ENCODE data around the gene HMCES. TPM values are rescaled to one million over a fixed set of nuclear protein-coding genes. Genes with fewer than 3 reads are reported as not detected.
"Not testable (repeated sequence)": the region's sequence is repeated elsewhere in the genome, so short reads cannot be mapped to it uniquely, and the experiment has no call there.

HMCES gene
- total RNA-seq, 2 experiments from 2014 or later: 58.2 to 62.2 TPM

DNA sequence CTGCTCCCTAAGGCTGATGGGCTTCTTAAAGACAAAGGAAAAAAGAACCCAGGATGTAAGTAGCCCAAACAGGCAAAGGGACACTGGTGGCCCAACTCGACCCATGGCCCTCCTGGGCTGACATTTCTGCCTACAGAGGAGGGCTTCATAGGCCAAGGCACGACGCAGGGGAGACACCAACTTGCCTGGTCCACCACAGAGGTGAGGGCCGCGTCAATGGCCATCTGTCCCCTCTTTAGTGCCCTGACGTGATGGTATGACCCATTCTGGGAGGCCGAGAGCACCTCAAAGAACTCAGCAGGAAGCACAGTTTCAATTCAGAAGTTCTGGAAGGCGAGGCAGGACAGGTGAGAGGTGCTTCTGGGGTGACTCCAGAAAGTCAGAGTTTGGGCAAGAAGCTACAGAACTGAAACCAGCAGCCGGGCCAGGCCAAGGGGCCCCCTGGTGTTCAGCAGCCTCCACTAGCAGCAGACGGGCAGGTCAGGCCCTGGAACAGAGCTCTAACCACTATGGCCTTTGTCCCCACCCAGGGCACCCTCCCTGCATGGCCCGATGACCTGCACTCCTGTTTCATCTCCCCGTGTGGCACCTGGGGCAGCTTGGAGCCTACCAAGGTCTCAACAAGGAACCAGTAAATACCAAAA lies 45.1 kb downstream of the HMCES start:
- no peak overlapping the region for H3K4me3 Mint-ChIP-seq
- ATAC-seq: no peak
- no peaks in the 10 kb centered on the region for H3K27me3 Mint-ChIP-seq (ENCODE audit: low read depth)
- ChIA-PET CTCF (interaction anchor here (1.1 kb wide), 1 partner anchor 354 kb away, joined by 5 read pairs; no protein-coding TSS in a partner anchor), POLR2A (no interaction called here)
- no peaks in the 10 kb centered on the region for H3K36me3 Mint-ChIP-seq (ENCODE audit: low read depth)
- H3K27ac Mint-ChIP-seq: no peak overlapping the region
- DNase-seq: no peak
- H3K4me1 Mint-ChIP-seq (ENCODE audit: low read depth): no peaks in the 10 kb centered on the region
- no peaks in the 10 kb centered on the region for H3K9me3 Mint-ChIP-seq (ENCODE audit: insufficient read depth)

DNA sequence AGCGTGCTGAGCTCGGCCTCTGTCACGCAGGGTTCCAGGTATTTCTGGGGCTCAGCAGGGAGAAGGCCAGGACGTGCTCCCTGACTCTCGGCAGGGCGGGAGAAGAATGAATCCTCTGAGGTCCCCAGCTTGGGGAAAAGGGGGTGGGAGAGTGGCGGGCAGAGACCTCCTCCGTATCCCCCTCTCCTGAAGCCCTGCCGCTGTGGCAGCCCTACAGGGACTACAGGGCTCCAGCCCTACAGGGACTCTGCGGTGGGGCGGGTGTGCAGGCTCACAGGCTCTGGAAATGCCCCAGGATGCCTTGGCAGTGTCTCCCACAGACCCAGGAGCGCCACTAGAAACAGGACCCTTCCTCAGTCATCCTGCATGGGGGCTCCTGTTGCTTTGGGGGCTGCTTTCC lies 46.2 kb downstream of the HMCES start:
- ATAC-seq (no peak), DNase-seq (no peak)
- Mint-ChIP-seq H3K4me1 (ENCODE audit: low read depth) (no peaks in the 10 kb centered on the region), H3K36me3 (ENCODE audit: low read depth) (no peaks in the 10 kb centered on the region), H3K27ac (no peak overlapping the region), H3K27me3 (ENCODE audit: low read depth) (no peaks in the 10 kb centered on the region), H3K9me3 (ENCODE audit: insufficient read depth) (no peaks in the 10 kb centered on the region), H3K4me3 (no peak overlapping the region)
- CTCF ChIA-PET: interaction anchor here (1.1 kb wide), 1 partner anchor 355 kb away, joined by 5 read pairs; no protein-coding TSS in a partner anchor
- POLR2A ChIA-PET: no interaction called here

DNA sequence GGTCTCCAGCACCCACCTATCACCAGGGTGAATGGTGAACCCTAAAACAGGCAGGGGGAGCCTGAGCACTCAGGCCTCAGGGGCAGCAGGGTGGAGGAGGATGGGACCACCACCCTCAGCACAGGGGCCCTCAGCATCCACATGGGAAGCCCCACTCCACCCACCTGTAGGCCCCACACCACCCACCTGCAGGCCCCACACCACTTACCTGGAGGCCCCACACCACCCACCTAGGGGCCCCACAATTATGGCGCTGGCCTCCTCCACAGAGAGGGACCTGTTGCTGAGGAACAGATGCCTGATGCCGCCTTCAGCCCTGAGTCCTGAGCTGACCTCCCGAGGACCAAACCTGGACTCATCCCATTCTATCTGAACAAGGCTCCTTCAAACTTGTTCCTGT lies 46.7 kb downstream of the HMCES start:
- no peak for ATAC-seq
- no peak for DNase-seq
- Mint-ChIP-seq H3K36me3 (ENCODE audit: low read depth) (no peaks in the 10 kb centered on the region), H3K9me3 (ENCODE audit: insufficient read depth) (no peaks in the 10 kb centered on the region), H3K27ac (no peak overlapping the region), H3K4me1 (ENCODE audit: low read depth) (no peaks in the 10 kb centered on the region), H3K4me3 (no peak overlapping the region), H3K27me3 (ENCODE audit: low read depth) (no peaks in the 10 kb centered on the region)
- ChIA-PET CTCF (interaction anchor here (0.5 kb wide), 1 partner anchor 300 kb away, joined by 3 read pairs; no protein-coding TSS in a partner anchor), POLR2A (interaction anchor here (0.6 kb wide), 1 partner anchor 691 kb away, joined by 3 read pairs; no protein-coding TSS in a partner anchor)

DNA sequence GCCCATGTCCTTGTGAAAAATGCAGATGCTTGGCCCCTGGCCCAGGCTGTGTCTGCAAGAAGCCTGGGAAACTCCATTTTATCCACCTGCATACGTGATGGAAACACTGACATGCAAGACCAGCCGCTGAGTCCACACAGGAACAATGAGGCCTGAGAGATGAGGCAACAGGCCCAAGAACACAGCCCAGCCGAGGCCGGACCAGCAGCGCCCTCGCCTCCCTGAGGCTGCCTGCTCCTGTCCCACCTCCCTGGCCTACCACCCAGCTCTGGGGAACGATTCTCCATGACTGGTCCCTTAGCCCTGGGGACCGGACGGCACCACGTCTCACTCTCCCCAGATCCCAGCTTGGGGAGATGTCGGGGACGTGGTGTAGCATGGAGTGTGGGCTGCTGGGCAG lies 47.5 kb downstream of the HMCES start:
- CTCF ChIA-PET: interaction anchor here (1.2 to 3.6 kb wide), 2 partner anchors 10 to 74 kb away, joined by 3 to 22 read pairs; a partner anchor contains a TSS

DNA sequence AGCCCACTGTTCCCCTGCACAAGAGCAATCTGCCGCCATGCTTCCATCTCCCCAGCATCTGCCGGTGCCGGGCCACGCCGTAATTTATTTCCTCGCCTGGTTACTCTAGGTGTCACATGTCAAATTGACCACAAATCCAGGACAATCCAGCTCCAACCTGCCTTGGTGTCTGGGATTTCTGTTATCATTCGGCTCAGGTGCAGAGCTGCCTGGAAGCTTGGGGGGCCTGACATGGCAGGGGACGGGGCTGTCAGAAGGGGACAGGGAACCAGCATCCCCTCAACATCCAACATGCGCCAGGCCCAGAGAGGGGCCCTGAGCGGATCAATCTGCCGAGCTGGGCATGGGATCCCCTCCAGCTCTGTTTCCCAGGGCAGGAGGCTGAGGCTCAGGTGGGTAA lies 47.9 kb downstream of the HMCES start:
- DNase-seq (no peak), ATAC-seq (no peak)
- H3K4me3 Mint-ChIP-seq: no peak overlapping the region
- no peak overlapping the region for H3K27ac Mint-ChIP-seq
- ChIA-PET CTCF (interaction anchor here (1.2 to 3.6 kb wide), 2 partner anchors 10 to 73 kb away, joined by 3 to 22 read pairs; a partner anchor contains a TSS), POLR2A (interaction anchor here (2.3 kb wide), 1 partner anchor 10 kb away, joined by 25 read pairs; a partner anchor contains a TSS)
- H3K36me3 Mint-ChIP-seq (ENCODE audit: low read depth): no peaks in the 10 kb centered on the region
- H3K27me3 Mint-ChIP-seq (ENCODE audit: low read depth): no peaks in the 10 kb centered on the region
- H3K4me1 Mint-ChIP-seq (ENCODE audit: low read depth): no peaks in the 10 kb centered on the region
- no peaks in the 10 kb centered on the region for H3K9me3 Mint-ChIP-seq (ENCODE audit: insufficient read depth)

More for the DNA sequence above, 47.5 kb downstream of the HMCES start:
- Mint-ChIP-seq H3K4me3 (no peak overlapping the region), H3K4me1 (ENCODE audit: low read depth) (no peaks in the 10 kb centered on the region), H3K27me3 (ENCODE audit: low read depth) (no peaks in the 10 kb centered on the region), H3K27ac (no peak overlapping the region), H3K36me3 (ENCODE audit: low read depth) (no peaks in the 10 kb centered on the region), H3K9me3 (ENCODE audit: insufficient read depth) (no peaks in the 10 kb centered on the region)
- ATAC-seq (no peak), DNase-seq (no peak)
- POLR2A ChIA-PET: interaction anchor here (0.6 to 2.3 kb wide), 2 partner anchors 10 to 691 kb away, joined by 3 to 25 read pairs; a partner anchor contains a TSS

DNA sequence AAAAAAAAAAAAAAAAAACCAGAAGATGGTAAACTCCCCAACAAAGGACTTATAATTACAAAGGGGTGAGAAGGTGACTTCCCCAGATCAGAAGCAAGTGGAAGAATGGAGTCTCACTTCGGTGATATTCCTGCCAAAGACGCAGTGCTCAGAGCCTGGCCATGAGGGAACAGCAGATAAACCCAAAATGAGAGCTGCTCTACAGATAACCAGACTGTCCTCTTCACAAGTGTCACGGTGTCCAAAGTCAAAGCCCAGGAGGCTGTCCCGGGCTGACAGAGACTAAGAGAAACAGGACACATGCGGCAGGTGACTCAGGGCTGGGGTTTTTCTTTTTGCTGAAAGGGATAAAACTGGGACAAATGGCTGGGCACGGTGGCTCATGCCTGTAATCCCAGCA lies 48.8 kb downstream of the HMCES start:
- ATAC-seq (no peak), DNase-seq (no peak)
- H3K27ac Mint-ChIP-seq: no peak overlapping the region
- CTCF ChIA-PET: interaction anchor here (1.2 to 3.6 kb wide), 2 partner anchors 11 to 72 kb away, joined by 3 to 22 read pairs; a partner anchor contains a TSS
- no peaks in the 10 kb centered on the region for H3K36me3 Mint-ChIP-seq (ENCODE audit: low read depth)
- no peaks in the 10 kb centered on the region for H3K4me1 Mint-ChIP-seq (ENCODE audit: low read depth)
- H3K4me3 Mint-ChIP-seq: no peak overlapping the region
- POLR2A ChIA-PET: interaction anchor here (0.9 to 2.3 kb wide), 2 partner anchors 9 to 11 kb away, joined by 3 to 25 read pairs; a partner anchor contains a TSS
- no peaks in the 10 kb centered on the region for H3K9me3 Mint-ChIP-seq (ENCODE audit: insufficient read depth)
- no peaks in the 10 kb centered on the region for H3K27me3 Mint-ChIP-seq (ENCODE audit: low read depth)

DNA sequence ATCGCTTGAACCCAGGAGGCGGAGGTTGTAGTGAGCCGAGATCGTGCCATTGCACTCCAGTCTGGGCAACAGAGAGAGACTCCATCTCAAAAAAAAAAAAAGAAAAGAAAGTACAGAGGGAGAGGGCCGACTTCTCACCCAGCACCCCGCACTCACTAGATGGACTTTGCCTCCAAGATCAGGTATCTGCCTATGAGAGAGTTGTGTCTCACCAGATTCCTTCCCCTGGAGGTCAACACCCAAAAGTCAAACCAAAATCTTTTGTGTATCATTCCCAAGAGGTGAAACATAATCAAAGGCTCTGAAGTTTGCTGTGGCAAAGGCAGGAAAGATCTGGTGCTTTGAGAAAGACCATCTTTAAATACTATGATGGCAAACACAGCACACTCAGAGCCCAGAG lies 51.2 kb downstream of the HMCES start:
- CTCF ChIA-PET: interaction anchor here (1.6 kb wide), 1 partner anchor 11 kb away, joined by 3 read pairs; no protein-coding TSS in a partner anchor
- H3K36me3 Mint-ChIP-seq (ENCODE audit: low read depth): no peaks in the 10 kb centered on the region
- no peaks in the 10 kb centered on the region for H3K4me1 Mint-ChIP-seq (ENCODE audit: low read depth)
- DNase-seq: no peak
- H3K27ac Mint-ChIP-seq: no peak overlapping the region
- no peak for ATAC-seq
- POLR2A ChIA-PET: interaction anchor here (3.7 kb wide), 1 partner anchor 14 kb away, joined by 23 read pairs; a partner anchor contains a TSS
- no peaks in the 10 kb centered on the region for H3K27me3 Mint-ChIP-seq (ENCODE audit: low read depth)
- no peak overlapping the region for H3K4me3 Mint-ChIP-seq
- H3K9me3 Mint-ChIP-seq (ENCODE audit: insufficient read depth): no peaks in the 10 kb centered on the region

DNA sequence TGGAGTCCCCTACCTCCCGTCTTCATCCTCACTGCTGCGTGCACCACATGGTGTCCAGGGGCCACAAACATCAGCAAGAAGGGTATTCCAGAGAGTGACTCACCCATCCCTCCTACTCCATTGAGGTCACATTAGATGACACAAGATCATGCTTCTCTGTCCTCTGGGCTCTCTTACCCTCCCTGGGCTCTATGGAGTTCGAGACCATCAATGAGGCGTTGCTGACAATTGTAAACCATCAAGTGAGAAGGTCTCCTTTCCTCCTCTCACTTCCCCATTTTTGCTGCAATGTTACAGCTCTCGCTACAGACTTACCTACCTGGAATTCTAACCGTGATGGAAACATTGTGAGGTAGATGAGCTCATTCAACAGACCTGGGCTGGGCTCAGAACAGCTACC lies 51.7 kb downstream of the HMCES start:
- Mint-ChIP-seq H3K27me3 (ENCODE audit: low read depth) (no peaks in the 10 kb centered on the region), H3K9me3 (ENCODE audit: insufficient read depth) (no peaks in the 10 kb centered on the region), H3K27ac (no peak overlapping the region), H3K36me3 (ENCODE audit: low read depth) (no peaks in the 10 kb centered on the region), H3K4me1 (ENCODE audit: low read depth) (no peaks in the 10 kb centered on the region), H3K4me3 (no peak overlapping the region)
- ChIA-PET CTCF (interaction anchor here (0.7 kb wide), 1 partner anchor 83 kb away, joined by 3 read pairs; no protein-coding TSS in a partner anchor), POLR2A (interaction anchor here (3.7 kb wide), 1 partner anchor 15 kb away, joined by 23 read pairs; a partner anchor contains a TSS)
- no peak for DNase-seq
- no peak for ATAC-seq

DNA sequence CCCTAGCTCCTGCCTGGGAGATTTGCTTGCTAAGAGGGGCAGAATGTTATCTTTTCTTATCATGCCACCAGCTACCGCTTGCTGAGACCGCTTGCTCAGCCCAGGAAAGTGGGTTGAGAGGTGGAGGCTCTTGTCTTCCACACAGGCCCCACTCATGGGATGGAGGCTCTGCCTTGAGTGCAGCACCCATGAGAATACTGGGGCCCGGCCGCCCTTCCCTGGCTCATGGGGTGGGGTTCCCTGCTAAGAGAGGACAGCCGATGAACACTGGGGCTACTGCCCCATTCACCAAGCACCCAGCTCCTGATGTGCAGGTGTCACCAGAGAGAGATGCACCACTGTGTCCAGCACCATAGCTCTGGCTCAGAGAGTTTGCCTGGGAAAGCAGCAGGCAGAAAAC lies 55.2 kb downstream of the HMCES start:
- H3K4me1 Mint-ChIP-seq (ENCODE audit: low read depth): no peaks in the 10 kb centered on the region
- H3K9me3 Mint-ChIP-seq (ENCODE audit: insufficient read depth): no peaks in the 10 kb centered on the region
- DNase-seq (no peak), ATAC-seq (no peak)
- no peak overlapping the region for H3K4me3 Mint-ChIP-seq
- no peak overlapping the region for H3K27ac Mint-ChIP-seq
- no peaks in the 10 kb centered on the region for H3K27me3 Mint-ChIP-seq (ENCODE audit: low read depth)
- POLR2A ChIA-PET: interaction anchor here (0.9 kb wide), 1 partner anchor 17 kb away, joined by 4 read pairs; a partner anchor contains a TSS
- no peaks in the 10 kb centered on the region for H3K36me3 Mint-ChIP-seq (ENCODE audit: low read depth)
- CTCF ChIA-PET: no interaction called here

DNA sequence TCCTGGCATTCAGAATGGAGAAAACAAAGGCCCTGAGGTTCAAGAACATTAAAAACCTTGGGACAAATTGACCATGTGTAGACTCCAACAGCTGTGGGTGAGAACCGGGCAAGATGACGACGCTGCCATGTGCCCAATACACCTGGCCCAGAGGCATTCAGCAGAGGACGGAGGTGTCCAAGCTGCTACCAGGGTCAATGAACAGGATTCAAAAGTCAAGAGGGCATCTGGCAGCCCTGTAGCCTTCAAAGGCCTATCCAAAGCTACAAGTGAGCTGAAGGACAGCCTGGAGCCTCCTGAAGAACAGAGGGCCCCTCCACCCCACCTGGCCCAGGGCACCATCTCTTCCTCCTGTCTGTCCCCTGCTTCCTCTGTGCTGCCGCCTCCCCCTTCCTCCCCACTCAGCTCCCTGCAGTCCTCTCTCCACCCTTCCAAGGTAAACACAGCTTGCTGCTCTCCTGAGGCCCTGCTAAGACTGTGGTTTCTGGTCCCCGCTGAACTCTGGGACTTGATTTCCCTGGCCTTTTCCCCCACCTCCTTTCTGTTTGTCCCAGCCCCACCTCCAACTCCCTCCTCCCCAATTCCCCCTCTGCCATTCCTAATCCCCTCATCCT lies 57.5 kb downstream of the HMCES start:
- ATAC-seq: no peak
- DNase-seq: no peak
- Mint-ChIP-seq H3K9me3 (ENCODE audit: insufficient read depth) (no peaks in the 10 kb centered on the region), H3K4me3 (no peak overlapping the region), H3K4me1 (ENCODE audit: low read depth) (no peaks in the 10 kb centered on the region), H3K36me3 (ENCODE audit: low read depth) (no peaks in the 10 kb centered on the region), H3K27me3 (ENCODE audit: low read depth) (no peaks in the 10 kb centered on the region), H3K27ac (no peak overlapping the region)
- POLR2A ChIA-PET: interaction anchor here (1.3 kb wide), 1 partner anchor 20 kb away, joined by 3 read pairs; a partner anchor contains a TSS
- CTCF ChIA-PET: no interaction called here

DNA sequence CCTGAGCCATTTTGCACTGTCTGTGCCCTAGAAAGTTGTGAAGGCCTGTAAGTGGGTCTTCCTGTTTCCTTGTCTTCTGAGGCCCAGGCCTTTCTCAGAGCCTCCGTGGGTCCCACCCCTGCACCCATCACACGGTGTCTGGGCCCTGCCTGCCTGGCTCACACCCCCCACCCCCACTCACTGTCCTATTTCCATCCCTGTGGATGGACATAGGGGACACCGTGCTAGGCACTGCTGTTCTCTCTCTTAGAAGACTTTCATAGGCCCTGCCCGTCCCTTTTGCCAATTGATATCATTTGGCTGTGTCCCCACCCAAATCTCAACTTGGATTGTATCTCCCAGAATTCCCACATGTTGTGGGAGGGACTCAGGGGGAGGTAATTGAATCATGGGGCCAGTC lies 59.0 kb downstream of the HMCES start:
- H3K27ac Mint-ChIP-seq: not testable (repeated sequence)

DNA sequence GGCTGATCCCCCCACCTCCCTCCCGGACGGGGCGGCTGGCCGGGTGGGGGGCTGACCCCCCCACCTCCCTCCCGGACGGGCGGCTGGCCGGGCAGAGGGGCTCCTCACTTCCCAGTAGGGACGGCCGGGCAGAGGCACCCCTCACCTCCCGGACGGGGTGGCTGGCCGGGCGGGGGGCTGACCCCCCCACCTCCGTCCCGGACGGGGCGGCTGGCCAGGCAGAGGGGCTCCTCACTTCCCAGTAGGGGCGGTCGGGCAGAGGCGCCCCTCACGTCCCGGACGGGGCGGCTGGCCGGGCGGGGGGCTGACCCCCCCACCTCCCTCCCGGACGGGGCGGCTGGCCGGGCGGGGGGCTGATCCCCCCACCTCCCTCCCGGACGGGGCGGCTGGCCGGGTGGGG lies 60.5 kb downstream of the HMCES start:
- H3K9me3 Mint-ChIP-seq (ENCODE audit: insufficient read depth); POLR2A ChIA-PET; H3K27ac Mint-ChIP-seq; H3K36me3 Mint-ChIP-seq (ENCODE audit: low read depth); ATAC-seq; H3K27me3 Mint-ChIP-seq (ENCODE audit: low read depth); DNase-seq; H3K4me1 Mint-ChIP-seq (ENCODE audit: low read depth); H3K4me3 Mint-ChIP-seq; CTCF ChIA-PET: not testable (repeated sequence)

More for the DNA sequence above, 59.0 kb downstream of the HMCES start:
- H3K4me1 Mint-ChIP-seq (ENCODE audit: low read depth); DNase-seq; H3K9me3 Mint-ChIP-seq (ENCODE audit: insufficient read depth); H3K27me3 Mint-ChIP-seq (ENCODE audit: low read depth); H3K36me3 Mint-ChIP-seq (ENCODE audit: low read depth); CTCF ChIA-PET; POLR2A ChIA-PET; H3K4me3 Mint-ChIP-seq; ATAC-seq: not testable (repeated sequence)
